SW480 (cell line): ENCODE data around the gene APOD.
"Not testable (repeated sequence)": the region's sequence is repeated elsewhere in the genome, so short reads cannot be mapped to it uniquely, and the experiment has no call there.

ENCODE experiments used
- DNase-seq: peaks from one replicate; pipeline ENCODE4 v3.0.0-alpha.2; 2016; ENCODE audit warnings: low spot score

Gene APOD

DNA sequence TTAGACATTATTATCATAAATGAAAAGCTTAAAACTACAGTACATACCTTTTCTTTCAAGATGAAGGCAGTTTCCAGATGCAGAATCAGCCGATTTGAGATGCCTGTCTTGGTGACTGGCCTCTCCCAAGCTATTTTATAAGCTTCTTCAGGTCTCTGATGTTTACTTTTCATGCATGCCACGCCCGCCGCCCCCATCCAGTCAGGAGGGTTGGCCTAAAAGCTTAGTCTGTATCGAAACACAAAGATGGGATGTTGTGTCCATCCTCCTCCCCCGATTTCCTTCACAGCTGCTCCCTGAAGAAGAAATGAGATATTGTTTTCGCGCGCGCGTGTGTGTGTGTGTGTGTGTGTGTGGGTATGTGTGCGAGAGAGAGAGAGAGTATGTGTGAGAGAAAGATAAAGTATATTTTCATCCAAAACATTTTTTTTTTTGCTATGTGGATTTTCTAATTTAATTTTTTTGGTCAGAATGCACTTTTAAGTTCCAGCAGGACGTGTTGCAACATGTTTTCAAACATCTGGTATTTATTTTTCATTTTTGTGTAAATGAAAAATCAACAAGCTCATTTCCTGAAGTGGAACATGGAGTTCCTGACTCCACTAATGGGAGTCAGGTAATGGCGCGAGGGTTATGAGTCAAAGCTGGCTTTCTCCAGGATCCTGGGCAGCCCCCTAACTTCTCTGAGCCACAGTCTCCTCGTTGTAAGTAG lies at the start of gene APOD:
APOD (minus strand) TSS at position 110 of the 712 bp plus-strand sequence. CDS start 4,479 bp downstream, outside the sequence.
- peak; percentile 52 for DNase-seq

DNA sequence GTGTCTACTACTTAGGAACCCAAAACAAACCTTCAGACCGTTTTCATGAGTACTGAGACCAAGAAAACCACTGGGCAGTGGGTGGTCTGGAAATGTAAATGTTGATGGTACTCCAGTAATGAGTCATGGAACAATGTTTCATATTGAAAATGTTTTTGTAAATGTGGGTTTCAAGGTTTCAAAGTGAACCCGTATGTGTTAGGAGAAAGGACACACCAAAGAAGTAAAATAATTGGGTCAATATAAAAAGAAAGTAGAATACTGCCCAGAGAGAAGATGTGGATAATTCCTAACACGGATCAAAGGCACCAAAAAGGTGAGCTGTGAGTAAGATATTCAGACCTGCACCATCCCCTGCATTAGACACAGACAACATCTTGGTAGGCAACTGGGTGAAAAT lies 49.6 kb upstream of the APOD start:
- not testable (repeated sequence) for DNase-seq

DNA sequence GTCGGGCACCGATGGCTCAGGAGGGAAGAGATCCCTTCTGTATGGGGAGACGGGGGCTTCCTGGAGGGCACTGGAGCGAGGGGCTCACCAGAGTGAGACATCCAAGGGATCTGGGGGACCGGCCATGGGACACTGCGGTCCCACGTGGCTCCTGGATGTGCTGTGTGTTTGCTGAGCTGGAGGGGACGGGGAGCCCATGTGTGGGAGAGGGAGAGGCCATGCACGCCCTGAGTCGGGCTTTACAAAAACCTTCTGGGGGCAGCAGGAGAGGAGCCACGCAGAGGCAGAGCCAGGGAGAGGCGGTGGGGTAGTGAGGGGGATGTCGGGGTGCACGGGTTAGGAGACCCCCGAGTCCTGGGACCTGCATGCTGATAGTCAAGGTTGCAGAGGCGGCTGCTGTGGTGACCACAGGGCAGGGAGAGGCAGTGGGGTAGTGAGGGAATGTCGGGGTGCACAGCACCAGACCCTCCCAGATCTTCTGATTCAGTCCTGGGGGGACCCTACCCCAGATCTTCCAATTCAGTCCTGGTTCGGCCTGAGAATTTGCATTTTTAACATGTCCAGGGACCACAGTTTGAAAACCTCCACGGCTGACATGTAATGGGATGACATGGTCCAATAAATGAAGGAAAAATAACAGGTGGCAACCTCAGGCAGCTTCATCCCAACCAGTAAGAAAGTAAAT lies 48.9 kb upstream of the APOD start:
- not testable (repeated sequence) for DNase-seq

DNA sequence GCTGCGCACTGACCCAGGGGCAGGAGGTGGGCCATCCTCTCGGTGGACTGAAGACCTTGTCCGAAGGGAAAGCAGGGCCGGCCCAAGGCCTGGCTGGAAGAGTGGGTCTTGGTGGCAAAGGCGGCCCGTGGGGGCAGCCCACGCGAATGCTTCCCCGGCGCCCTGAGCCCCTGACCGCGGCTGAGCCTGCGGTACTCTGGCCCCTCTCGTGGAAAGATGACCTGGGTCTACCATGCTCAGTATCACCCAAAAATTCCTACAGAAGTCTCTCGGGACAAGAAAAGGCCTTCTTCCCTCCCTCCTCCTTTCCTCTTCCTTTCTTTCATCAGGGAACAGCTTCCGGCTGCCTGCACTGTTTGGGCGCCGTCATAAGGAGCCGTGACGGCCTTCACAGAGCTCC lies 48.3 kb upstream of the APOD start:
- not testable (repeated sequence) for DNase-seq

DNA sequence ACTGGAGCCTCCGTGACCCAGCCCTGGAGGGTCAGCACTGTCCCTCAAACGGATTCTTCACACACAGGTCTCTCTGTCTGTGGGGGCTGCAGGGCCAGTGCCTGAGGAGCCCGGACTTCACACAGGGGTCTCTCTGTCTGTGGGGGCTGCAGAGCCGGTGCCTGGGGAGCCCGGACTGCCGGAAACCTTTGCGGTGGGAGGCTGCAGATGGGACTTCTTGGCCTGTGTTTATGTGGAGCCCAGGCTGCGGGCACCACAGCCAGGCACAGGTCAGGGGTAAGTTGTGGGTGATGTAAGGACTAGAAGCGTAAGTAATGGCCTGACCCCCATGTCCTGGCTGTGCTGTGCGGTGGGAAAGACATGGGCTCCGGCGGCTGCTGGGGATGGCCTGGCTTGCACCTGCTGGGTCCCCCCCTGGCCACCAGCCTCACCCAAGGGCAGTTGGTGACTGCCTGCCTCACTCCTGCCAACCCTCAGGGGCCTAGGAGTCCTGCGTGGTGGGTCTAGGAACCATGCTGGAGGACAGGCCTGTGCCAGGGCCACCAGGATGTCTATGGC lies 47.3 kb upstream of the APOD start:
- DNase-seq, result not testable (repeated sequence)

DNA sequence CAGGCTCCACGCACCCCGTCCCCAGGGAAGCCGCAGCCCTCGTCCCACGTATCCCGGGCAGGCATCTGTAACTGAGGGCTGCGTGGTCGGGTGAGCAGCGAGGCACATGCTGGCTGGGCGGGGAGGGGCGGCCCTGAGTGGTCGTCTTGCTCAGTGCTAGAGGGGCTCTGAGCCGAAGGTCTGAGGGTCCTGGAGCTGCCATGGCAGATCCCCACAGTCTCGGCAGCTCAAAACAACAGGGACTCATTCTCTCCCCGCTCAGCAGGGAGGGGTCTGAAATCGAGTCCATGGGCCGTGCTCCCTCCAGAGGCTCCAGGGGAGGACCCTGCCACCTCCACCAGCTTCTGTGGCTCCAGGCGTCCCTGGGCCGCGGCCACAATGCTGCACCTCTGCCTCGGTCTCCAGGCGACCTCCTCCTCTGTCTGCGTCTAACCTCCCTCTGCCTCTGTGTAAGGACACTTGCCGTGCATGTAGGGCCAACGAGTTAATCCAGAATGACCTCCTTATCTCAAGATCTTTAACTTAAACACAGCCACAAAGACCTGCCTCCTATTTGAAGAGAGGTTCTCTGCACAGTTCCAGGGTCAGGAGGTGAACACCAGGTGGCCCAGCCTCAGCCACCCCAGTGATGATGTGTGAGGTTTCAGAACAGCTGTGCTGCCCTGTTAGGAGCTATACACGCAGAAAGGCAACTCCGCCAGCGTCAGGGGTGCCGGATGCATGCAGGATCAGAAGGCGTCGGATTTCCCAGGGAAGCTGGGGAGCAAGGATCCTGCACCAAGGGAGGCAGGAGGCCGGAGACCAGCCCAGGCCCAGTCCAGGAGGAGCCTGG lies 46.6 kb upstream of the APOD start:
- DNase-seq, result not testable (repeated sequence)

DNA sequence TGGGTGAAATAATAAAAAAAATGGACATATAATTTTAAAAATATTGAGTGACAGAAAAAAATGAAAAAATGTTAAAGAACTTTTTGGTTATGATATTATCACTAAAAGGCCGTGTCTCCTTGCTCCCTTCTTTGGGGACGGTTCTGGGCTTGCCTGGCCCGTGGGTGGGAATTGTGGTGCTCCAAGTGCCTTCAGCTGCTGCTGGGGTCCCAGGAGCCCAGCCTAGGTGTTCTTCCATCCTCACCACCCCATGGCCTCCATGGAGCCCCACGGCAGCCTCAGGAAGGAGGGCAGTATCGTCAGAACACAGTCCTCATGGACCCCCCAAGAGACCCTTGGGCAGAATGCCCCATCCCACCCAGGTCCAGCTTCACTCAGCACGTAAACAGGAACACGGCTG lies 45.9 kb upstream of the APOD start:
- DNase-seq, result not testable (repeated sequence)

DNA sequence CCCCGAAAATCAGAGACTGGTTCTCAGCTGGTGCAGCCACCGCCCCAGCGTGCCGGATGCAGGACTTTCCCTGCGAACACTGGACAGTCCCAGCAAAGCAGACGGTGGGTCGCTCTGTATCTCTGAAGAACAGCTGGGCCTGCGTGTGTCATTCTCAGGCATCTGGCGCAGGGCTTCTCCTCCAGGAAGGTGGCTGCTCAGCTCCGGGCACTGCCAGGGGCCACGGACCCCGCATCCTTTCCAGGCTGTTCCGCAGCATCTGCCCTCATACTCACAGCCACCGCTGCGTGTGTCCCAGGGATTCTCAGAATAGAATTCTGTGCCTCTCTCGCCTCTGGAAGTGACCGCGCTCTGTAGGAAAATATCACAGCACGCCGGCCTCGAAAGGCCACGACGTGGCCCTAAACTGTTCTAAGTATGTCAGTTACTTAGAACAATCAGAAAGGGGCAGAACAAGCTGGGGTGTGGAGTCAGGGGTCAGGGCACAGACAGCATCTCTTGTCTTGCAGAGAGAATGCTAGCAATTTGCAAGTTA lies 44.7 kb upstream of the APOD start:
- not testable (repeated sequence) for DNase-seq

DNA sequence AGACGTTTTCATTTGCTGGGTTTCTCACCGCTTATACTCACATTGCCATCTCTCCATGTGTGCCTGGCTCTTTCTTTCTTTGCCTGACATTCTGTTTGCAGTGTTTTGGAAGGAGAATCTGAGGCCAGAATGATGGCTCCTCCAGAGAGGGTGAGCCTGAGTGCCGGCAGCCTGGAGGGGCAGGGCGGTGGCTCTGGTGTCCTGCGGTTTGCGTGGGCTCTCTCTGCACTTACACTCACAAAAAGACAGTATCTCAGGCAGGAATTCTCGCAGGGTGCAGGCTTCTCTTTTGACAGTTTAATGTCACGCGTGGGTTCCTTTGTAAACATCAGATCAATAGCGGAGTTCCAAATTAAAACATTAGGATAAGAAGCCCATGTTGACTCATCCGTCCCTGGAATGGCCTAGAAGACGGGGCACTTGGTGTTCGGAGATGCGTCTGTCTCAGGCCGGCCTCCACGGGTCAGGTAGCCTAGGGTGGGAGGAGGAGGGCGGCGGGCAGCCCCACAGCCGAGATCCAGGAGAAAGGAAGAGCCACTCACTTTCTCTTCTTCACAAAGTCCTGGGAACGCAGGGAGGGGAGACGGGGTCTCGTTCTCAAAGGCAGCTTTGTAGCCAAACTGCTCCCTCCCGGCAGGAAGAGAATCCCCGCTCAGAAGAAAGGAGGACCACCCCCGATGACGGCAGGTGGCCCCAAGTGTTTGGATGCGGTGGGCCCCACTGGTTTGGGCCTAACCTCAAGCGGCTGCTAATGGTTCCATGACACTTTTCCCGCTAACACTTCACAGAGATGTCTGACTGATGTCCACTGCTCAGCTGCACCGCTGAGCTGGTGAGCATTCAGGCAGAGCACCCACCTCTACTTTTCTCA lies 44.0 kb upstream of the APOD start:
- DNase-seq, result not testable (repeated sequence)

DNA sequence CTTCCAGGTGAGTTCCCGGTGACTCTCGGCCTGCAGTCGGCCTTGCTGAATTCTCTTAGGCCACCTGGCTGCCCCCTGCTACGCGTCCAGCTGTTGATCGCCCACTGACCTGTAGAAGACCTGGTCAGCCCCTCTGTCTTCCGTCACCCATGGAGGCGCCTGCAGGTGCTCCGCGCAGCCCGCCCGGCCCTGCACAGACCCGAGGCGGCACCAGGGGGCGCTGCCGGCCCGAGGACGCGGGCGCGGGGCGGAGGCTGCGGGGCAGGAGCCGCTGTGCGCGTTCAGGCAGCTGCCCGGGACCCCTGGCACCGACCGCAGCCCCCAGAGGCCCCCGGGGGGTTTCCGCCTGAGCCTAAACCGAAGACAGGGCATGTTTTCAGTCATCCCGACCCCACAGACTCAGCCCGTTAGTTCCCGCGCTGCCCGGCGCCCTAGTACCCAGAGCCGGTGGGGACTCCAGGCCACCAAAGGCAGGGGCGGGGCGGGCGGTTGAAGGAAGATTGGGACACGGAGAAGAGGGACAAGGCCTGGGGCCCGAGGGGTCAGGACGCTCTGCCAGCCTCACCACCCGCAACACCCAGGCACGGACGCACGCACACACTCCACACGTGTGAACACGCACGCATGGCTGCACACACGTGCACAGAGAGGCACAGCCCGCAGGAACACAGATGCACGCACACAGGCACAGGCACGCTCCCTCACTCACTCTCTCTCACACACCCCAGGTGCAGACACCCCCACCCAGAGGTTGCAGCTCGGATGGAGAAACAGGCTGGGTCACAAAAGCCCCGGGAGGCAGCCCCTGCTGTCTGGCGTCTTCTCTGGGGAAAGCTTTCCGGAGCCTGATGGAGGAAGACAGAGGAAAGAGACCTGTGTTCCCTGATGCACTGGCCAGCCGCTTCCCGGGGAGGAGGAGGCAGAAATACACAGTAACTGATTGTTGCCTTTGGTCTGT lies 41.1 kb upstream of the APOD start:
- not testable (repeated sequence) for DNase-seq

DNA sequence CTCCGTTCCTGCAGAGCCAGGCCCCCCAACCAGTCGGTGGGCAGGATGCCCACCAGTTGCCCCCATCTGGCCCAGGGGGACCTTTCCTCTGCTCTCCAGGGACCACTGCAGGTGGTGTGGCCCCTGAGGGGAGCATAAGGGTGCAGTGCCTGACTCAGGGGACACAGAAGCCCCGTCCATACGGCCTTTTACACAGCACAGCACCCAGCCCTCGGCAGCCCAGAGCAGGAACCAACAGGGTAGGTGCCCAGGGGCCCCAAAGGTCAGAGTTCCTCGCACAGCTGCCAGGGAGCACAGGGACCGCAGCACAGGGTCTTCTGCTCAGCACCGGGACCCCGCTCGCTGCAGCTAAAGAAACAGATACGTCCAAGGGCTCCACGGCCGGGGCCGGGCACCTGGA lies 40.4 kb upstream of the APOD start:
- DNase-seq, result not testable (repeated sequence)

DNA sequence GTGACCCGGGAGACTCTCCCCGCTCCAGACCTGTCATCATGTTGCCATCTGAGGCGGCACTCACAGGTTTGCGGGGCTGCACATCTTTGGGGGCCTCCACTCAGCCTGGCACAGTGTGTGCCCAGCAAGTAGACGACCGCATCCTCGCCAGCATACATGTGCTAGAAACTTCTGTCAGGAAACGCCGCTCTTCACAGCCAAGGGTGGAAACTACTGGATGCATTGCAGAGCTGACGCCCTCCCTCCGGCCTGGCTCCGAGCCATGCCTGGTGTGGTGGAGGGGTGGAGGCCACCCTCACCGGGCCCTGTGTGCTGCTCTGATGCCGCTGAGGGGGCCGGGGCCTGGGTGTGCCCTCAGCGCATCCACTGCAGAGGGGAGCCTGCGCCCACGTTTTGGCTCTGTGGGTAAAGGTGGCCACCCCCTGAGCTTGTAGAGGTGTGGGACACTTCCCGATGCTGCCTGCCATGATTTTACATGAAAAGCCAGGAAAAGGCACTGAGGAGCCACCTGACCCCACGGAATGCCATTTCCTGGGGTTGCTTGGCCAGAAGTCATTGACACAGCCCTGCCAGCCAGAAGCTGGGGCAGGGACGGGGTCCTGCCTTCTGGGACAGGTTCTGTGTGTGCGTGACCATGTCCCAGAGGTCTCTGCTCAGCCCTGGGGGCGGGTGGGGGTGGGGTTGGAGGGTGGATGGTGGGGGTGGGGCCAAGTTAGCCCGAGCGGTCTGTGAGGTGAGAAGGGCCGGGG lies 39.7 kb upstream of the APOD start:
- not testable (repeated sequence) for DNase-seq

DNA sequence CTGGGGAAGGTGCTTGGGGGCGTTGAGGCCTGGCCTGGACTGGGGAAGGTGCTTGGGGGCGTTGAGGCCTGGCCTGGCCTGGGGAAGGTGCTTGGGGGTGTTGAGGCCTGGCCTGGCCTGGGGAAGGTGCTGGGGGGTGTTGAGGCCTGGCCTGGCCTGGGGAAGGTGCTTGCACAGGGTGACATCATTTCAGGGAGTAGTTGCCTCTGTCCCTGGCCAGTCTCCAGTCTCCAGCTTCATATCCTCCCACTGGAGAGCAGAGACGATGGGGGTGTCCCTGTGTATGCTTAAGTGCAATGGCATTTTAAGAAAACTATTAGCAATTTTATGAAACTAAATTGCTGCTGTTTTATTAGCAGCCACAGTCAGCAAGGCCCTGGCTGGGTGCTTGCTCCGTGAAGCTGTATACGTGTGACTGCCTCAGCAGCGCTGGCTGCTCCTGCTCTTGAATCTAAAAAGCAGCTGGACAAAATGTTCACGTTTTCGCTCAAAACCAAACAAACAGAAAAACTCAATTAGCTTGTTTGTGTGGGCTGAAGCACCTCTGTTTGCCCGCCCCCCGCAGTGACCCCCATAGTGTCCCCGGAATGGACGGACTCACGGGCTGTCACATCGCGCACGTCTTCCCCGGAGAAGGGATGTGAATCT lies 38.9 kb upstream of the APOD start:
- not testable (repeated sequence) for DNase-seq

DNA sequence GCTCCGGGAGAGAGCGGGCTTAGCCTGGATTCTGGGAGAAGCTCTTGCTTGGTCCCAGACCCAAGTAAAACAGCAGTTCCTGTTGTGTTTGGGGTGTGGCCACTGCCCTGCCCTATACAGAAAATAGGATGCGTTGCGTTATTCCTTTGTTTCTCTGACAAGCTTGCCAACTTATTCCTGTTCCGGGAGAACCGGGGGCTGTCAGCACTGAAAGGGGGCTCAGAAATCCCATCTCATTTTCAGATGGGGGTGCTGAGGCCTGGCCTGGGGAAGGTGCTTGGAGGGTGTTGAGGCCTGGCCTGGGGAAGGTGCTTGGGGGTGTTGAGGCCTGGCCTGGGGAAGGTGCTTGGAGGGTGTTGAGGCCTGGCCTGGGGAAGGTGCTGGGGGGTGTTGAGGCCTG lies 38.3 kb upstream of the APOD start:
- DNase-seq, result not testable (repeated sequence)

DNA sequence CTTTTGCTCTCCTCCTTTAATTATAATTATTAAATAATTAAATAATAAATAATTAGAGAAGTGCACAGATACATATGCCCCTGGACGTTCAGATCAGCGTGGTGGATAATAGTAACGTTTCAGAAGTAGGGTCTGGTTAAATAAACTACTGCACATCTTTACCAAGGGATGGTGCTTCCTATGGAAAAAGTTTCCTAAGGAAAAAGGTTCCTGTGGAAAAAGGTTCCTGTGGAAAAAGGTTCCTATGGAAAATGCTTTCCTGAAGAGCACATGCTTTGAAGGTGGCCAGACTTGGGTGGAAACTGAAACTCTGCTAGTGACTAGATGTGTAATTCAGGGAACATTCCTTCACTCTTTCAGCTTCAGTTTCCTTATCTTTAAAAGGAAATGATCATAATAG lies 37.4 kb upstream of the APOD start:
- DNase-seq, result not testable (repeated sequence)

DNA sequence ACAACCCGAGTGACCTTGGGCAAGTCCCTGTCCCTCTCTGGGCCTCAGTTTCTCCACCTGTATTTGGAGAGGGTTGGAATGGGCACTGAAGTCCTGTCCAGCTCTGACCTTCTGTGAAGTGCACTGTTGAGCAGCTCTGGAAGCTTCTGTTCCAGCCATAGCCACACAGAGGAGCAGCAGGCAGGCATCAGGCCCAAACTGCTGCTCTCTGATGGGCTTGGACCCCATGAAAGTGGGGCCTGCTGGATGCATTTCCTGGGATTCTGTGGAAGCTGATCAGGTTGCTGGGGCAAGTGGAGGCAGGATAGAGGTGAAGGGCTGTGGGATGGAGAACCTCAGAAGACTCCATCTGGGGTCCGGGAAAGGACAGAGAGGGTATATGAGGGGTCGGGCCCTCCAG lies 36.7 kb upstream of the APOD start:
- not testable (repeated sequence) for DNase-seq

DNA sequence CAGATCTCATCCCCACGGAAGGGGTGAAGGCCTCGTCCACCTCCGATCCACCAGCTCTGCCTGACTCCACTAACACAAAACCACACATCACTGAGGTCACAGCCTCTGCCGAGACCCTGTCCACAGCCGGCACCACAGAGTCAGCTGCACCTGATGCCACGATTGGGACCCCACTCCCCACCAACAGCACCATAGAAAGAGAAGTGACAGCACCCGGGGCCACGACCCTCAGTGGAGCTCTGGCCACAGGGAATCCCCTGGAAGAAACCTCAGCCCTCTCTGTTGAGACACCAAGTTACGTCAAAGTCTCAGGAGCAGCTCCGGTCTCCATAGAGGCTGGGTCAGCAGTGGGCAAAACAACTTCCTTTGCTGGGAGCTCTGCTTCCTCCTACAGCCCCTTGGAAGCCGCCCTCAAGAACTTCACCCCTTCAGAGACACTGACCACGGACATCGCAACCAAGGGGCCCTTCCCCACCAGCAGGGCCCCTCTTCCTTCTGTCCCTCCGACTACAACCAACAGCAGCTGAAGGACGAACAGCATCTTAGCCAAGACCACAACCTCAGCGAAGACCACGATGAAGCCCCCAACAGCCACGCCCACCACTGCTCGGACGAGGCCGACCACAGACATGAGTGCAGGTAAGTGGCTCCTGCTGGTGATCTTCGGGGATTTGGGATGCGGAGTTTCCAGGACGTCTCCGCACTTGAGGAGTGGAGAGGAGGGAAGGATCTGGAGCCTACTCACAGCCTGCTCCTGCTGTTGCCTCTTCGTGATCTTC lies 36.0 kb upstream of the APOD start:
- DNase-seq, result not testable (repeated sequence)
